ENCODE results near the gene ATP2A3. TPM values are rescaled to one million over a fixed set of nuclear protein-coding genes. Genes with fewer than 3 reads are reported as not detected.

ATP2A3 gene
- total and polyA plus RNA-seq, 4 donors: 16.6 to 64.6 (median 25.5) TPM

DNA sequence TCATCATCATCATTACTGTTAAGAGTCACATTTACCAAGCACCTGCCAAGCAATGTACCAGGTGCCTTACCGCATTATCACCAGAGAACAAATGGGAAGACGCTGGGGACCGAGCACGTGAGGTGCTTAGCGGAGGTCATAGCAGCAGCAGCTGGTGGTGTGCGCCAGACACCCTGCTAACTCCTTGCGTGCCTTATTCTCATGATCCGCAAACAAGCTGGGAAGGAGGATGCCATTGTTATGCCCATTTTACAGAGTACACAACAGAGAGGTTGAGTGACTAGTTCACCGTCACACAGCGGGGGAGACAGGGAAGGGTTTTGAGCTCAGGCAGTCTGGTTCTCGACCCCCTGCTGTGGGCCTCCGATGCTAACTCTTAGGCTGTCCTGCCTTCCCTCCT, 7.3 kb downstream of the ATP2A3 start:
- ATAC-seq (ENCODE audit: insufficient read depth, low FRiP score) (no peak), DNase-seq (no peak)
- no peak overlapping the region for H3K4me3 ChIP-seq
- peaks cover 0 to 22% (median 15%) of the 10 kb centered on the region in 5 donors for H3K4me1 ChIP-seq (ENCODE audit: control insufficient read depth in 5 of 5, insufficient read depth in 5 of 5, low read length in 5 of 5)
- peaks cover 0 to 3% (median under 1%) of the 10 kb centered on the region in 3 donors for H3K27me3 ChIP-seq (ENCODE audit: control insufficient read depth in 3 of 3, insufficient read depth in 3 of 3, low read length in 2 of 3)
- no peak overlapping the region for H3K9ac ChIP-seq (ENCODE audit: insufficient read depth in 1 of 2, low read length in 2 of 2)
- H3K27ac ChIP-seq (ENCODE audit: low read depth in 1 of 2, low read length in 1 of 2): no peak overlapping the region
- H3K9me3 ChIP-seq (ENCODE audit: control insufficient read depth in 4 of 4, insufficient read depth in 3 of 4, low read length in 3 of 4): no peaks in the 10 kb centered on the region
- TF ChIP-seq, protein P1, sequence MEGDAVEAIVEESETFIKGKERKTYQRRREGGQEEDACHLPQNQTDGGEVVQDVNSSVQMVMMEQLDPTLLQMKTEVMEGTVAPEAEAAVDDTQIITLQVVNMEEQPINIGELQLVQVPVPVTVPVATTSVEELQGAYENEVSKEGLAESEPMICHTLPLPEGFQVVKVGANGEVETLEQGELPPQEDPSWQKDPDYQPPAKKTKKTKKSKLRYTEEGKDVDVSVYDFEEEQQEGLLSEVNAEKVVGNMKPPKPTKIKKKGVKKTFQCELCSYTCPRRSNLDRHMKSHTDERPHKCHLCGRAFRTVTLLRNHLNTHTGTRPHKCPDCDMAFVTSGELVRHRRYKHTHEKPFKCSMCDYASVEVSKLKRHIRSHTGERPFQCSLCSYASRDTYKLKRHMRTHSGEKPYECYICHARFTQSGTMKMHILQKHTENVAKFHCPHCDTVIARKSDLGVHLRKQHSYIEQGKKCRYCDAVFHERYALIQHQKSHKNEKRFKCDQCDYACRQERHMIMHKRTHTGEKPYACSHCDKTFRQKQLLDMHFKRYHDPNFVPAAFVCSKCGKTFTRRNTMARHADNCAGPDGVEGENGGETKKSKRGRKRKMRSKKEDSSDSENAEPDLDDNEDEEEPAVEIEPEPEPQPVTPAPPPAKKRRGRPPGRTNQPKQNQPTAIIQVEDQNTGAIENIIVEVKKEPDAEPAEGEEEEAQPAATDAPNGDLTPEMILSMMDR (IDR thresholded peaks at IDR 0.05; ENCODE audit: control extremely low read depth, extremely low read depth): no peak
- 96% methylated on average over 12 of the region's 12 CpGs for WGBS, 2 donors
- H3K36me3 ChIP-seq (ENCODE audit: control insufficient read depth in 4 of 4, insufficient read depth in 4 of 4, low read length in 4 of 4): no peaks in the 10 kb centered on the region

DNA sequence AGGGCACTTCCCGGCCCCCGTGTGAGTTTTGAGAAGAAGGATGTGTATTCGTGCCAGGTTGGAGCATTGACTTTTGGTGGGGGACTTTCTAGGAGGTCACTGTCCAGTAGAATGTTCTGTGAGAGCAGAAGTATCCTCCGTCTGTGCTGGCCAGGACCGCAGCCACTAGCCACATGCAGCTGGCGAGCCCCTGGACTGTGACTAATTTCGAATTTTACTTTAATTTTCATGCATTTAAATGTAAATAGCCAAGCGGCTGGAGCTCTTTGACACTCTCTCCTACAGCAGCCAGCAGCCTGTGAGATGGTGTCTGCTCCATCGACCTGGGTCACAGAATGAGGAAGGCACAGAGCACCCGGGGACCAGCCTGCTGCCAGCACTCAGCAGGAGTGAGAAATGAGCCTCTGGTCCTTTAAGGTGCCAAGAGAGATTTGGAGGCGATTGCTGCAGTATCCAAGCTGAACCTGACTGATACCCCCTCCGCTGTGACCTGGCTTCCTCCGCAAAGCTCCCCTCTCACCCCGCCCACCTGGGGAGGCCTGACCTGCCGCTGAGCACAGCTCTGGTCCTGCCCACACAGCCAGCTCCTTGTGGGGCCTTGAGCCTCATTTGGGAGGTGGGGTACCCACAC, 7.8 kb downstream of the ATP2A3 start:
- H3K4me3 ChIP-seq: no peak overlapping the region
- DNase-seq (no peak), ATAC-seq (ENCODE audit: insufficient read depth, low FRiP score) (no peak)
- peaks cover 0 to 22% (median 13%) of the 10 kb centered on the region in 5 donors for H3K4me1 ChIP-seq (ENCODE audit: control insufficient read depth in 5 of 5, insufficient read depth in 5 of 5, low read length in 5 of 5)
- no peaks in the 10 kb centered on the region for H3K36me3 ChIP-seq (ENCODE audit: control insufficient read depth in 4 of 4, insufficient read depth in 4 of 4, low read length in 4 of 4)
- no peaks in the 10 kb centered on the region for H3K27me3 ChIP-seq (ENCODE audit: control insufficient read depth in 3 of 3, insufficient read depth in 3 of 3, low read length in 2 of 3)
- H3K9ac ChIP-seq (ENCODE audit: insufficient read depth in 1 of 2, low read length in 2 of 2): no peak overlapping the region
- no peaks in the 10 kb centered on the region for H3K9me3 ChIP-seq (ENCODE audit: control insufficient read depth in 4 of 4, insufficient read depth in 3 of 4, low read length in 3 of 4)
- no peak overlapping the region for H3K27ac ChIP-seq (ENCODE audit: low read depth in 1 of 2, low read length in 1 of 2)
- TF ChIP-seq, protein P1 (IDR thresholded peaks at IDR 0.05; ENCODE audit: control extremely low read depth, extremely low read depth): no peak
- WGBS, 2 donors: 78% methylated on average over 15 of the region's 15 CpGs

DNA sequence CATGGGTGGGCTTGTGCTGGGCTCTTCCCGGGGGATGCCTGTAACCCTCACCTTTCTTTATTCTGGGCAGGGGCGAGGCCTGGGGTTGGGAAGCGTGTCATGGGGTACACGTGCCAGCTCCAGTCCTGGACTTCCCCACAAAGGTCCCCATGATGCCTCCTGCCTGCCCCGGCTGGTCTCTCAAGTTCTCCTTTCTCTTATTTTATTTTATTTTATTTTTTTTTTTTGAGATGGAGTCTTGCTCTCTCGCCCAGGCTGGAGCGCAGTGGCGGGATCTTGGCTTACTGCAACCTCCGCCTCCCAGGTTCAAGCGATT, 8.6 kb downstream of the ATP2A3 start:
- WGBS, 2 donors: 70 to 84% methylated on average over 10 of the region's 10 CpGs
- H3K36me3 ChIP-seq (ENCODE audit: control insufficient read depth in 4 of 4, insufficient read depth in 4 of 4, low read length in 4 of 4): peaks cover 0 to 3% (median 0%) of the 10 kb centered on the region in 4 donors
- DNase-seq: no peak
- no peaks in the 10 kb centered on the region for H3K27me3 ChIP-seq (ENCODE audit: control insufficient read depth in 3 of 3, insufficient read depth in 3 of 3, low read length in 2 of 3)
- H3K9ac ChIP-seq (ENCODE audit: insufficient read depth in 1 of 2, low read length in 2 of 2): no peak overlapping the region
- no peak for ATAC-seq (ENCODE audit: insufficient read depth, low FRiP score)
- no peak overlapping the region for H3K4me3 ChIP-seq
- TF ChIP-seq, protein P1 (IDR thresholded peaks at IDR 0.05; ENCODE audit: control extremely low read depth, extremely low read depth): no peak
- H3K4me1 ChIP-seq (ENCODE audit: control insufficient read depth in 5 of 5, insufficient read depth in 5 of 5, low read length in 5 of 5): peaks cover 0 to 16% (median 10%) of the 10 kb centered on the region in 5 donors
- H3K9me3 ChIP-seq (ENCODE audit: control insufficient read depth in 4 of 4, insufficient read depth in 3 of 4, low read length in 3 of 4): no peaks in the 10 kb centered on the region
- peak overlapping the region in 1 of 2 donors; percentile 18 for H3K27ac ChIP-seq (ENCODE audit: low read depth in 1 of 2, low read length in 1 of 2)

Measured in lung (tissue), 12 donors.